Ovary (tissue), 9 donors: ENCODE measurements around the gene FAM210A. TPM values are rescaled to one million over a fixed set of nuclear protein-coding genes. Genes with fewer than 3 reads are reported as not detected.
"Not testable (repeated sequence)": the region's sequence is repeated elsewhere in the genome, so short reads cannot be mapped to it uniquely, and the experiment has no call there.

Experiments used
- DNase-seq, 5 donors: peaks; one replicate each; pipeline ENCODE4 v3.0.0-alpha.2; 2019 to 2020
- H3K27ac ChIP-seq, 2 donors: fragments of 200-600 bp; one replicate each; pipeline versions ENCODE4 v1.5.1 to v1.8.0; 2019 to 2022
- H3K27me3 ChIP-seq: fragments of 200-600 bp; one replicate; pipeline ENCODE4 v1.8.0; 2022
- H3K36me3 ChIP-seq: fragments of 200-600 bp; sonication (generic); one replicate; pipeline ENCODE4 v1.5.1; 2019
- H3K4me1 ChIP-seq: one replicate; pipeline ENCODE4 v1.8.1; 2013; ENCODE audit warnings: mild to moderate bottlenecking, moderate library complexity; ENCODE audit not compliant: insufficient read depth
- H3K4me3 ChIP-seq: fragments of 200-600 bp; sonication (generic); one replicate; pipeline ENCODE4 v1.5.1; 2017
- H3K9me3 ChIP-seq, 2 donors: fragments of 200-600 bp in 1 of 2; sonication (generic) in 1 of 2; one replicate each; pipeline versions ENCODE4 v1.5.1 to v1.8.1; 2013 to 2019; ENCODE audit warnings: mild to moderate bottlenecking in 1 of 2, moderate library complexity in 1 of 2
- CTCF ChIP-seq, 3 donors: fragments of 450-650 bp in 2 of 3; fragments of 200-600 bp in 1 of 3; IDR thresholded peaks; one replicate each; pipeline versions ENCODE4 v1.5.1 to v1.8.0; 2016 to 2022; ENCODE audit warnings: antibody characterized with exemption in 3 of 3, mild to moderate bottlenecking in 1 of 3
- EP300 ChIP-seq: sonication (generic); formaldehyde crosslinking; IDR thresholded peaks from one replicate; pipeline ENCODE4 v1.6.1; 2017; ENCODE audit warnings: antibody characterized with exemption
- POLR2A ChIP-seq: fragments of 450-650 bp; IDR thresholded peaks from one replicate; pipeline ENCODE4 v1.6.1; 2017; ENCODE audit warnings: antibody characterized with exemption, mild to moderate bottlenecking, moderate library complexity
- WGBS, 3 donors: extraction: QIAGEN DNeasy Blood & Tissue Kit in 1 of 3; methylation state at CpG; one replicate each; pipeline versions ENCODE4 v1.1.5 to v1.1.7; 2013 to 2017; 5-methylcytosine and 5-hydroxymethylcytosine counted together
- intact Hi-C, 4 donors: fragments of 100-400 bp; cut with DNase I; formaldehyde crosslinking; loops; one replicate each; pipeline versions ENCODE4 v1.11.0 to v1.15.1; 2022 to 2023
- polyA plus RNA-seq, 2 donors: library from polyadenylated mRNA; stranded (reverse); fragments of 200-250 nt in 1 of 2; fragments of 350-450 nt in 1 of 2; fragmentation: Illumina TruSeq in 1 of 2; extraction: RNeasy Lipid Tissue Mini Kit (QIAGEN cat#74804) in 1 of 2; gene quantifications; one replicate each; pipeline ENCODE4 v1.2.3, GENCODE V29; 2013 to 2014
- total RNA-seq, 7 donors: library from RNA; depleted of rRNA in 2 of 7; stranded (reverse); fragments of >200 nt in 2 of 7; fragmentation: NEBNext Ultra II Directional in 3 of 7; extraction: Animal tissue kit (Norgen Biotek cat#: 25700) in 3 of 7; gene quantifications; one replicate each; pipeline versions ENCODE4 v1.1.0 to v1.2.4, GENCODE V29; 2016 to 2023
- donor health status: DM: no; HTN: no; CAD: no; lungs with moderate emphysema.
- donor health status: DM: no; HTN: no; CAD: no.
- donor health status: Bipolar disorder and iron deficiency.
- donor health status: DM: yes; HTN: yes; CAD: no.
- donor health status: DM: no; HTN: no; CAD: no.
- donor health status: DM: yes; HTN: yes; CAD: no.

The FAM210A gene
- total and polyA plus RNA-seq, 9 donors: 4.7 to 15.2 (median 12.6) TPM

- no peak for TF ChIP-seq EP300
- no peak for TF ChIP-seq POLR2A
- TF ChIP-seq CTCF (IDR thresholded peaks at IDR 0.05): no peak
- H3K4me3 ChIP-seq: no peak overlapping the region
- H3K9me3 ChIP-seq: no peaks in the 10 kb centered on the region
- H3K27ac ChIP-seq: no peak overlapping the region
- 78 to 93% (median 82%) methylated on average over 1 of the region's 1 CpG for WGBS, 3 donors
- H3K27me3 ChIP-seq: no peaks in the 10 kb centered on the region
- intact Hi-C loops: no loop called here
- no peaks in the 10 kb centered on the region for H3K4me1 ChIP-seq
- no peak for DNase-seq
- no peaks in the 10 kb centered on the region for H3K36me3 ChIP-seq
These were observed 32.3 kb upstream of the FAM210A start for GRCh38 chr18:13758622-13759021.

- H3K36me3 ChIP-seq: no peaks in the 10 kb centered on the region
- H3K27ac ChIP-seq: no peak overlapping the region
- H3K27me3 ChIP-seq: no peaks in the 10 kb centered on the region
- DNase-seq: no peak
- H3K9me3 ChIP-seq: no peaks in the 10 kb centered on the region
- no peaks in the 10 kb centered on the region for H3K4me1 ChIP-seq
- intact Hi-C loops: no loop called here
- no peak overlapping the region for H3K4me3 ChIP-seq
- TF ChIP-seq POLR2A: no peak
These were observed 30.3 kb upstream of the FAM210A start for GRCh38 chr18:13756671-13757070.

- intact Hi-C loops: no loop called here
- no peaks in the 10 kb centered on the region for H3K9me3 ChIP-seq
- no peak overlapping the region for H3K4me3 ChIP-seq
- 94 to 99% (median 95%) methylated on average over 2 of the region's 2 CpGs for WGBS, 3 donors
- H3K27me3 ChIP-seq: no peaks in the 10 kb centered on the region
- no peak for TF ChIP-seq EP300
- no peak for TF ChIP-seq CTCF (IDR thresholded peaks at IDR 0.05)
- TF ChIP-seq POLR2A: no peak
- DNase-seq: no peak
- no peaks in the 10 kb centered on the region for H3K4me1 ChIP-seq
- no peaks in the 10 kb centered on the region for H3K36me3 ChIP-seq
- no peak overlapping the region for H3K27ac ChIP-seq
These were observed 29.9 kb upstream of the FAM210A start for GRCh38 chr18:13756261-13756660.

GRCh38 chr18:13751599-13751998 lies 25.2 kb upstream of the FAM210A start:
- H3K36me3 ChIP-seq, H3K27ac ChIP-seq, H3K9me3 ChIP-seq, intact Hi-C loops, H3K4me3 ChIP-seq, H3K27me3 ChIP-seq, H3K4me1 ChIP-seq, DNase-seq: not testable (repeated sequence)
- WGBS, 3 donors: 92 to 98% (median 97%) methylated on average over 3 of the region's 3 CpGs

GRCh38 chr18:13746633-13747032 lies 20.3 kb upstream of the FAM210A start:
- no peaks in the 10 kb centered on the region for H3K9me3 ChIP-seq
- H3K4me1 ChIP-seq: no peaks in the 10 kb centered on the region
- no peaks in the 10 kb centered on the region for H3K36me3 ChIP-seq
- no peaks in the 10 kb centered on the region for H3K27me3 ChIP-seq
- intact Hi-C loops: no loop called here
- no peak overlapping the region for H3K4me3 ChIP-seq
- no peak overlapping the region for H3K27ac ChIP-seq
- DNase-seq: no peak
- TF ChIP-seq EP300: no peak
- TF ChIP-seq CTCF (IDR thresholded peaks at IDR 0.05): no peak
- TF ChIP-seq POLR2A: no peak
- 90 to 98% (median 93%) methylated on average over 3 of the region's 3 CpGs for WGBS, 3 donors

GRCh38 chr18:13745696-13746095 lies 19.3 kb upstream of the FAM210A start:
- Histone ChIP-seq H3K36me3 (no peaks in the 10 kb centered on the region), H3K27me3 (no peaks in the 10 kb centered on the region), H3K4me3 (no peak overlapping the region), H3K4me1 (no peaks in the 10 kb centered on the region), H3K9me3 (no peaks in the 10 kb centered on the region), H3K27ac (no peak overlapping the region)
- intact Hi-C loops: no loop called here
- TF ChIP-seq EP300 (no peak), CTCF (IDR thresholded peaks at IDR 0.05) (no peak), POLR2A (no peak)
- WGBS, 3 donors: 15 to 20% (median 16%) methylated on average over 3 of the region's 3 CpGs
- no peak for DNase-seq
